ENCODE measurements around the gene TEX11.

Gene TEX11

GRCh38 chrX:70908541-70908940 lies at the start of gene TEX11:
Gene TEX11 (minus strand): TSS chrX:70908711. CDS start chrX:70907789, 922 bp downstream.
- no peaks in the 10 kb centered on the region for H3F3A ChIP-seq (ENCODE audit: control insufficient read depth, insufficient read depth)
- no peak within 1 kb of the TSS for H3K4me3 ChIP-seq (ENCODE audit: low read length)
- H3K4me1 ChIP-seq (ENCODE audit: control insufficient read depth, low read length), result no peaks in the 10 kb centered on the region
- H3K9me3 ChIP-seq (ENCODE audit: control insufficient read depth, insufficient read depth, low read length), result no peaks in the 10 kb centered on the region
- H4K20me1 ChIP-seq (ENCODE audit: control insufficient read depth, insufficient read depth, low read depth, low read length), result no peaks in the 10 kb centered on the region
- H3K9me2 ChIP-seq (replicated peaks; ENCODE audit: control insufficient read depth, low read length), result no peaks in the 10 kb centered on the region
- no peak within 1 kb of the TSS for H3K27ac ChIP-seq (ENCODE audit: low read depth, low read length)
- H3K4me2 ChIP-seq (ENCODE audit: low read length), result no peak within 1 kb of the TSS
- H3K27me3 ChIP-seq (ENCODE audit: control insufficient read depth, low read length), result no peaks in the 10 kb centered on the region
- no peaks in the 10 kb centered on the region for H3K36me3 ChIP-seq (ENCODE audit: control insufficient read depth, low read length)
- no peaks in the 10 kb centered on the region for H3K79me2 ChIP-seq (ENCODE audit: control insufficient read depth, low read length)
- no peak for TF ChIP-seq EZH2phosphoT487 (IDR thresholded peaks at IDR 0.05; ENCODE audit: borderline replicate concordance, low read length)
- TF ChIP-seq CTCF (IDR thresholded peaks at IDR 0.05; ENCODE audit: low read depth, low read length, poor library complexity, severe bottlenecking), result no peak

GRCh38 chrX:70954871-70955270 lies 46.4 kb upstream of the TEX11 start:
- no peaks in the 10 kb centered on the region for H4K20me1 ChIP-seq (ENCODE audit: control insufficient read depth, insufficient read depth, low read depth, low read length)

GRCh38 chrX:70924294-70924911 lies 15.9 kb upstream of the TEX11 start:
- H3K4me2 ChIP-seq (ENCODE audit: low read length), result no peak overlapping the region
- TF ChIP-seq CTCF (IDR thresholded peaks at IDR 0.05; ENCODE audit: low read depth, low read length, poor library complexity, severe bottlenecking) (no peak), EZH2phosphoT487 (IDR thresholded peaks at IDR 0.05; ENCODE audit: borderline replicate concordance, low read length) (no peak)
- no peaks in the 10 kb centered on the region for H3K9me2 ChIP-seq (replicated peaks; ENCODE audit: control insufficient read depth, low read length)
- H3K27me3 ChIP-seq (ENCODE audit: control insufficient read depth, low read length), result no peaks in the 10 kb centered on the region
- no peaks in the 10 kb centered on the region for H3K79me2 ChIP-seq (ENCODE audit: control insufficient read depth, low read length)
- H4K20me1 ChIP-seq (ENCODE audit: control insufficient read depth, insufficient read depth, low read depth, low read length), result no peaks in the 10 kb centered on the region
- H3K27ac ChIP-seq (ENCODE audit: low read depth, low read length), result no peak overlapping the region
- no peaks in the 10 kb centered on the region for H3F3A ChIP-seq (ENCODE audit: control insufficient read depth, insufficient read depth)
- H3K4me1 ChIP-seq (ENCODE audit: control insufficient read depth, low read length), result no peaks in the 10 kb centered on the region
- no peaks in the 10 kb centered on the region for H3K36me3 ChIP-seq (ENCODE audit: control insufficient read depth, low read length)
- H3K4me3 ChIP-seq (ENCODE audit: low read length), result no peak overlapping the region
- no peaks in the 10 kb centered on the region for H3K9me3 ChIP-seq (ENCODE audit: control insufficient read depth, insufficient read depth, low read length)

More at GRCh38 chrX:70954871-70955270, 46.4 kb upstream of the TEX11 start:
- Histone ChIP-seq H3K36me3 (ENCODE audit: control insufficient read depth, low read length) (no peaks in the 10 kb centered on the region), H3K9me2 (replicated peaks; ENCODE audit: control insufficient read depth, low read length) (no peaks in the 10 kb centered on the region), H3K4me2 (ENCODE audit: low read length) (no peak overlapping the region), H3F3A (ENCODE audit: control insufficient read depth, insufficient read depth) (no peaks in the 10 kb centered on the region), H3K27me3 (ENCODE audit: control insufficient read depth, low read length) (no peaks in the 10 kb centered on the region), H3K4me1 (ENCODE audit: control insufficient read depth, low read length) (no peaks in the 10 kb centered on the region), H3K4me3 (ENCODE audit: low read length) (no peak overlapping the region), H3K79me2 (ENCODE audit: control insufficient read depth, low read length) (no peaks in the 10 kb centered on the region), H3K9me3 (ENCODE audit: control insufficient read depth, insufficient read depth, low read length) (no peaks in the 10 kb centered on the region), H3K27ac (ENCODE audit: low read depth, low read length) (no peak overlapping the region)
- TF ChIP-seq EZH2phosphoT487 (IDR thresholded peaks at IDR 0.05; ENCODE audit: borderline replicate concordance, low read length) (no peak), CTCF (IDR thresholded peaks at IDR 0.05; ENCODE audit: low read depth, low read length, poor library complexity, severe bottlenecking) (no peak)

Measured in DOHH2 (cell line).